Caco-2 (cell line): ENCODE measurements around the gene KIRREL3. TPM values are rescaled to one million over a fixed set of nuclear protein-coding genes. Genes with fewer than 3 reads are reported as not detected.

ENCODE experiments used
- BruUV-seq: library from RNA; stranded (reverse); fragments of 400-500 nt; replicated peaks from 2 replicates; lab custom pipeline; 2021; lab: Mats Ljungman, UMichigan
- CTCF ChIA-PET: fragments of 300-600 bp; sonication (Branson Sonifier 250); formaldehyde crosslinking; loops from one replicate; lab custom pipeline; 2022; ENCODE audit warnings: antibody characterized with exemption; lab: Charles Lee
- POLR2A ChIA-PET: fragments of 300-600 bp; sonication (Branson Sonifier 250); formaldehyde crosslinking; loops from one replicate; lab custom pipeline; 2022; ENCODE audit warnings: antibody characterized with exemption; lab: Charles Lee
- DNase-seq, 2 experiments: peaks; one replicate each; pipeline versions ENCODE4 v3.0.0 to v3.0.0-alpha.2; 2020 to 2022
- H3K27me3 ChIP-seq: replicated peaks from 2 replicates; pipeline ENCODE4 v1.6.0; 2011; ENCODE audit warnings: low read length; ENCODE audit not compliant: control insufficient read depth, insufficient read depth
- H3K36me3 ChIP-seq: 2 replicates; pipeline ENCODE4 v1.5.1; 2011; ENCODE audit warnings: low read length; ENCODE audit not compliant: control insufficient read depth, insufficient read depth
- H3K4me1 ChIP-seq: fragments of 250-450 bp; sonication (Bioruptor Pico); 2 replicates; pipeline ENCODE4 v1.5.1; 2020; ENCODE audit warnings: mild to moderate bottlenecking
- H3K4me3 ChIP-seq: 2 replicates; pipeline ENCODE4 v1.5.1; 2011; ENCODE audit warnings: low read depth, mild to moderate bottlenecking, control low read depth, low read length
- H3K9me3 ChIP-seq: fragments of 250-450 bp; sonication (Bioruptor Pico); 2 replicates; pipeline ENCODE4 v1.5.1; 2020; ENCODE audit warnings: mild to moderate bottlenecking, moderate library complexity
- H3K27ac Mint-ChIP-seq: one replicate; pipeline ENCODE4 v1.8.0; 2022; ENCODE audit warnings: mixed read lengths; ENCODE audit not compliant: unreplicated experiment
- H3K27me3 Mint-ChIP-seq: one replicate; pipeline ENCODE4 v1.8.0; 2022; ENCODE audit warnings: mixed read lengths; ENCODE audit not compliant: insufficient read depth, unreplicated experiment
- H3K36me3 Mint-ChIP-seq: one replicate; pipeline ENCODE4 v1.8.0; 2022; ENCODE audit warnings: mild to moderate bottlenecking, mixed read lengths; ENCODE audit not compliant: insufficient read depth, unreplicated experiment
- H3K4me1 Mint-ChIP-seq: one replicate; pipeline ENCODE4 v1.8.0; 2022; ENCODE audit warnings: low read depth, mixed read lengths; ENCODE audit not compliant: unreplicated experiment
- H3K4me3 Mint-ChIP-seq: one replicate; pipeline ENCODE4 v1.8.0; 2022; ENCODE audit warnings: mild to moderate bottlenecking, moderate library complexity, mixed read lengths; ENCODE audit not compliant: unreplicated experiment
- H3K9me3 Mint-ChIP-seq: one replicate; pipeline ENCODE4 v1.8.0; 2022; ENCODE audit warnings: mixed read lengths; ENCODE audit not compliant: unreplicated experiment
- CTCF ChIP-seq, 2 experiments: fragments of 200-600 bp in 1 of 2; IDR thresholded peaks; 1 replicate in 1 of 2; 2 replicates in 1 of 2; pipeline versions ENCODE4 v1.5.1 to v1.8.0; 2011 to 2022; ENCODE audit warnings: antibody characterized with exemption in 1 of 2, control low read depth in 1 of 2, inconsistent platforms in 1 of 2, low read depth in 1 of 2, low read length in 1 of 2, mild to moderate bottlenecking in 1 of 2, moderate library complexity in 1 of 2; ENCODE audit not compliant: insufficient read depth in 1 of 2, severe bottlenecking in 1 of 2, unreplicated experiment in 1 of 2
- intact Hi-C: fragments of 100-400 bp; cut with micrococcal nuclease; formaldehyde crosslinking; loops from one replicate; pipeline ENCODE4 v1.10.0; 2022; ENCODE audit not compliant: unreplicated experiment
- total RNA-seq: library from RNA; stranded (reverse); gene quantifications from 2 replicates; pipeline ENCODE4 v1.2.3, GENCODE V29; 2022

KIRREL3 gene
- total RNA-seq, 1 experiment from 2014 or later = not detected

GRCh38 chr11:126406368-126406767 is 594.2 kb downstream of the KIRREL3 start:
- H3K4me1 Mint-ChIP-seq = peaks cover 17% of the 10 kb centered on the region
- Histone ChIP-seq H3K4me3 (no peak overlapping the region), H3K27me3 (no peaks in the 10 kb centered on the region), H3K4me1 (peaks cover 40% of the 10 kb centered on the region), H3K9me3 (no peaks in the 10 kb centered on the region), H3K36me3 (no peaks in the 10 kb centered on the region; the same call in 1 of the 2 replicates)
- no TSS peak for BruUV-seq
- H3K27ac Mint-ChIP-seq = no peak overlapping the region
- POLR2A ChIA-PET = no interaction called here
- no peaks in the 10 kb centered on the region for H3K9me3 Mint-ChIP-seq
- no peak for DNase-seq
- H3K4me3 Mint-ChIP-seq = no peak overlapping the region
- no peaks in the 10 kb centered on the region for H3K27me3 Mint-ChIP-seq
- CTCF ChIA-PET = no interaction called here
- no peaks in the 10 kb centered on the region for H3K36me3 Mint-ChIP-seq
- no peak for TF ChIP-seq CTCF (IDR thresholded peaks at IDR 0.05; ENCODE audit: insufficient read depth in 1 of 2, low read depth in 1 of 2, low read length in 1 of 2, severe bottlenecking in 1 of 2, unreplicated experiment in 1 of 2)
- intact Hi-C loops = no loop called here

- Histone ChIP-seq H3K4me3 (no peak overlapping the region), H3K27me3 (no peaks in the 10 kb centered on the region), H3K4me1 (peaks cover 40% of the 10 kb centered on the region), H3K36me3 (no peaks in the 10 kb centered on the region; the same call in 1 of the 2 replicates), H3K9me3 (no peaks in the 10 kb centered on the region)
- intact Hi-C loops = no loop called here
- peaks cover 17% of the 10 kb centered on the region for H3K4me1 Mint-ChIP-seq
- no peak overlapping the region for H3K4me3 Mint-ChIP-seq
- POLR2A ChIA-PET = no interaction called here
- BruUV-seq = no TSS peak
- no peaks in the 10 kb centered on the region for H3K36me3 Mint-ChIP-seq
- TF ChIP-seq CTCF (IDR thresholded peaks at IDR 0.05; ENCODE audit: insufficient read depth in 1 of 2, low read depth in 1 of 2, low read length in 1 of 2, severe bottlenecking in 1 of 2, unreplicated experiment in 1 of 2) = no peak
- CTCF ChIA-PET = no interaction called here
- peak; percentile 41 to 82 for DNase-seq
- no peaks in the 10 kb centered on the region for H3K27me3 Mint-ChIP-seq
- H3K27ac Mint-ChIP-seq = peak overlapping the region; percentile 36
- H3K9me3 Mint-ChIP-seq = no peaks in the 10 kb centered on the region
Observed at GRCh38 chr11:126405906-126406305, 594.7 kb downstream of the KIRREL3 start.

GRCh38 chr11:126405374-126405773 is 595.2 kb downstream of the KIRREL3 start:
- no TSS peak for BruUV-seq
- DNase-seq = peak; percentile 61 to 82
- peaks cover 17% of the 10 kb centered on the region for H3K4me1 Mint-ChIP-seq
- intact Hi-C loops = no loop called here
- peaks cover 40% of the 10 kb centered on the region for H3K4me1 ChIP-seq
- H3K9me3 ChIP-seq = no peaks in the 10 kb centered on the region
- H3K27me3 Mint-ChIP-seq = no peaks in the 10 kb centered on the region
- H3K4me3 ChIP-seq = no peak overlapping the region
- no peak overlapping the region for H3K4me3 Mint-ChIP-seq
- POLR2A ChIA-PET = no interaction called here
- no peaks in the 10 kb centered on the region; the same call in 1 of the 2 replicates for H3K36me3 ChIP-seq
- CTCF ChIA-PET = no interaction called here
- H3K27ac Mint-ChIP-seq = peak overlapping the region; percentile 36
- H3K36me3 Mint-ChIP-seq = no peaks in the 10 kb centered on the region
- no peaks in the 10 kb centered on the region for H3K9me3 Mint-ChIP-seq
- no peak for TF ChIP-seq CTCF (IDR thresholded peaks at IDR 0.05; ENCODE audit: insufficient read depth in 1 of 2, low read depth in 1 of 2, low read length in 1 of 2, severe bottlenecking in 1 of 2, unreplicated experiment in 1 of 2)
- no peaks in the 10 kb centered on the region for H3K27me3 ChIP-seq
